PC-9 (cell line): Measurements from ENCODE around the gene TEAD3. TPM values are rescaled to one million over a fixed set of nuclear protein-coding genes. Genes with fewer than 3 reads are reported as not detected.
A peak's percentile ranks its signal among the peaks of the same experiment; 100 is the strongest.
"Not testable (repeated sequence)": the region's sequence is repeated elsewhere in the genome, so short reads cannot be mapped to it uniquely, and the experiment has no call there.

Source experiments
- BruUV-seq: library from RNA; stranded (reverse); fragments of 400-500 nt; replicated peaks from 2 replicates; lab custom pipeline; 2021; lab: Mats Ljungman, UMichigan
- CTCF ChIA-PET: fragments of 300-600 bp; sonication (Branson Sonifier 250); formaldehyde crosslinking; loops from one replicate; lab custom pipeline; 2022; ENCODE audit warnings: antibody characterized with exemption; lab: Charles Lee
- POLR2A ChIA-PET: fragments of 300-600 bp; sonication (Branson Sonifier 250); formaldehyde crosslinking; loops from one replicate; lab custom pipeline; 2022; ENCODE audit warnings: antibody characterized with exemption; ENCODE audit not compliant: unreplicated experiment; lab: Charles Lee
- DNase-seq, 2 experiments: peaks; one replicate each; pipeline versions ENCODE4 v3.0.0 to v3.0.0-alpha.2; 2015 to 2022; ENCODE audit warnings: mixed read lengths in 1 of 2
- H2AFZ ChIP-seq: fragments of 200-600 bp; sonication (generic); 2 replicates; pipeline ENCODE4 v1.8.1; 2017; ENCODE audit warnings: antibody characterized with exemption
- H3F3A ChIP-seq: fragments of 200-600 bp; sonication (generic); 2 replicates; pipeline ENCODE4 v1.8.1; 2017; ENCODE audit warnings: antibody characterized with exemption, mild to moderate bottlenecking, low read depth; ENCODE audit not compliant: insufficient read depth
- H3K27ac ChIP-seq: fragments of 200-600 bp; sonication (generic); 2 replicates; pipeline ENCODE4 v1.6.1; 2016; ENCODE audit warnings: mixed run types
- H3K27me3 ChIP-seq: fragments of 200-600 bp; sonication (generic); 2 replicates; pipeline ENCODE4 v1.6.1; 2016; ENCODE audit warnings: low read depth, mixed run types; ENCODE audit not compliant: insufficient read depth
- H3K36me3 ChIP-seq: fragments of 200-600 bp; sonication (generic); 2 replicates; pipeline ENCODE4 v1.6.1; 2016; ENCODE audit warnings: low read depth, mixed run types
- H3K4me1 ChIP-seq: fragments of 200-600 bp; sonication (generic); replicated peaks from 2 replicates; pipeline ENCODE4 v1.6.1; 2016; ENCODE audit warnings: mixed run types; ENCODE audit not compliant: insufficient read depth
- H3K4me2 ChIP-seq: fragments of 200-600 bp; sonication (generic); 2 replicates; pipeline ENCODE4 v1.6.1; 2017; ENCODE audit warnings: mixed run types
- H3K4me3 ChIP-seq: fragments of 200-600 bp; sonication (generic); 2 replicates; pipeline ENCODE4 v1.6.1; 2016; ENCODE audit warnings: mixed run types
- H3K79me2 ChIP-seq: fragments of 200-600 bp; sonication (generic); 2 replicates; pipeline ENCODE4 v1.6.1; 2017; ENCODE audit warnings: low read depth, mixed run types
- H3K9me2 ChIP-seq: fragments of 200-600 bp; sonication (generic); 2 replicates; pipeline ENCODE4 v1.8.1; 2017; ENCODE audit warnings: mild to moderate bottlenecking; ENCODE audit not compliant: insufficient read depth
- H3K9me3 ChIP-seq: fragments of 200-600 bp; sonication (generic); 2 replicates; pipeline ENCODE4 v1.8.1; 2016; ENCODE audit warnings: low read depth; ENCODE audit not compliant: insufficient read depth
- H4K20me1 ChIP-seq: fragments of 200-600 bp; sonication (generic); 2 replicates; pipeline ENCODE4 v1.8.1; 2017; ENCODE audit not compliant: insufficient read depth
- EZH2 ChIP-seq: fragments of 200-600 bp; sonication (generic); IDR thresholded peaks from 2 replicates; pipeline ENCODE4 v1.8.0; 2017; ENCODE audit warnings: antibody characterized with exemption, low read depth
- intact Hi-C: fragments of 100-400 bp; cut with micrococcal nuclease; formaldehyde crosslinking; loops from one replicate; pipeline ENCODE4 v1.10.0; 2022; ENCODE audit not compliant: unreplicated experiment
- total RNA-seq: library from RNA; stranded (reverse); gene quantifications from 2 replicates; pipeline ENCODE4 v1.2.3, GENCODE V29; 2021
- TF ChIP-seq, protein P1 (sequence below): fragments of 200-600 bp; sonication (generic); conservative IDR thresholded peaks from 2 replicates; pipeline ENCODE4 v1.6.1; 2017; ENCODE audit warnings: mixed run types, antibody characterized with exemption, mild to moderate bottlenecking, moderate library complexity

Gene TEAD3
- total RNA-seq, 1 experiment from 2014 or later = 40.1 TPM

- TF ChIP-seq, protein P1, sequence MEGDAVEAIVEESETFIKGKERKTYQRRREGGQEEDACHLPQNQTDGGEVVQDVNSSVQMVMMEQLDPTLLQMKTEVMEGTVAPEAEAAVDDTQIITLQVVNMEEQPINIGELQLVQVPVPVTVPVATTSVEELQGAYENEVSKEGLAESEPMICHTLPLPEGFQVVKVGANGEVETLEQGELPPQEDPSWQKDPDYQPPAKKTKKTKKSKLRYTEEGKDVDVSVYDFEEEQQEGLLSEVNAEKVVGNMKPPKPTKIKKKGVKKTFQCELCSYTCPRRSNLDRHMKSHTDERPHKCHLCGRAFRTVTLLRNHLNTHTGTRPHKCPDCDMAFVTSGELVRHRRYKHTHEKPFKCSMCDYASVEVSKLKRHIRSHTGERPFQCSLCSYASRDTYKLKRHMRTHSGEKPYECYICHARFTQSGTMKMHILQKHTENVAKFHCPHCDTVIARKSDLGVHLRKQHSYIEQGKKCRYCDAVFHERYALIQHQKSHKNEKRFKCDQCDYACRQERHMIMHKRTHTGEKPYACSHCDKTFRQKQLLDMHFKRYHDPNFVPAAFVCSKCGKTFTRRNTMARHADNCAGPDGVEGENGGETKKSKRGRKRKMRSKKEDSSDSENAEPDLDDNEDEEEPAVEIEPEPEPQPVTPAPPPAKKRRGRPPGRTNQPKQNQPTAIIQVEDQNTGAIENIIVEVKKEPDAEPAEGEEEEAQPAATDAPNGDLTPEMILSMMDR = no peak
- TF ChIP-seq EZH2 = no peak
- H3K27ac ChIP-seq = no peak overlapping the region
- CTCF ChIA-PET = interaction anchor here (0.6 kb wide), 2 partner anchors 28 to 400 kb away, joined by 3 to 5 read pairs; partner anchors contain the start of gene SRPK1
- 0 out of 2 replicates have a peak, but pooled peaks cover 12% of the 10 kb centered on the region for H3K4me1 ChIP-seq
- H3K79me2 ChIP-seq = no peaks in the 10 kb centered on the region
- H4K20me1 ChIP-seq = no peaks in the 10 kb centered on the region
- POLR2A ChIA-PET = no interaction called here
- no peak for DNase-seq
- intact Hi-C loops = loop anchor here (5.0 to 10.0 kb wide), 2 partner anchors 61 to 574 kb away; no protein-coding TSS in a partner anchor
- peaks cover 4% of the 10 kb centered on the region; the same call in 1 of the 2 replicates for H3F3A ChIP-seq
- no peak overlapping the region for H3K4me2 ChIP-seq
- H3K9me2 ChIP-seq = no peaks in the 10 kb centered on the region
- no peaks in the 10 kb centered on the region for H3K36me3 ChIP-seq
- H3K27me3 ChIP-seq = no peaks in the 10 kb centered on the region
- H2AFZ ChIP-seq = no peak overlapping the region
- no peak overlapping the region for H3K4me3 ChIP-seq
- no TSS peak for BruUV-seq
- no peaks in the 10 kb centered on the region for H3K9me3 ChIP-seq
Observed at GRCh38 chr6:35521235-35521634, 24.4 kb upstream of the TEAD3 start.

- POLR2A ChIA-PET = no interaction called here
- CTCF ChIA-PET = interaction anchor here (0.6 kb wide), 1 partner anchor 99 kb away, joined by 5 read pairs; no protein-coding TSS in a partner anchor
- intact Hi-C loops = loop anchor here (5.0 to 10.0 kb wide), 2 partner anchors 63 to 575 kb away; no protein-coding TSS in a partner anchor
Observed at GRCh38 chr6:35519313-35520015, 22.6 kb upstream of the TEAD3 start.

DNA sequence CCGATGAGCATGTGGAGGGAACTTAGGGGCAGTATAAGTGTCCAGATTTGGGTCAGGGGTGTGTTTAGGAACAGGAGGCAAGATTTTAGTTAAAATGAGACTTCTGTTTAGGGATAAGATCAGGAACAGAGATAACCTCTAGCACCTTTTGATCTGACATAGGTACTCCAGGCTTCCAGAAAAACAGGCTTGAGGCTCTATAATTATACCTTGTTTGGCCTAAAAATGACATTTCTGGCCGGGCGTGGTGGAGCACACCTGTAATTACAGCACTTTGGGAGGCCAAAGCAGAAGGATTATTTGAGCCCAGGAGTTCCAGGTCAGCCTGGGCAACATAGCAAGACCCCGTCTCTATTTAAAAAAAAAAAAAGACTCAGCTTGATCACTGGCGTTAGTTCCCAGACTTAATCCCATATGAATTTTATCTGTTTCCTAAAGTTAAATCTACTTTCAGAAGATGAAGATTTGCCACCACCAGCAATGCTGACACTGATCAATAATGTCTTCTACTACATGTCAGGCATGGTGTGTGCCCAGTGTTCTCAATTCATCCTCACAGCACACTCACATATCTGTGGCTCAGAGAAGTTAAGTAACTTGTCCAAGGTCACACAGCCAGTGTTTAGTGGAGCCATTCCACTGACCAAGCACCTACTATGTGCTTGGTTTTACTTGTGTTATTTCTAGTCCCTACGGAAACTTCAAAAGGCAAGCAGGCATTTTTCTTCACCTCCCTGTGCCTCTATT, 21.9 kb upstream of the TEAD3 start:
- peaks cover 4% of the 10 kb centered on the region; the same call in 1 of the 2 replicates for H3F3A ChIP-seq
- ChIA-PET CTCF (interaction anchor here (0.5 to 0.6 kb wide), 2 partner anchors 23 to 99 kb away, joined by 3 to 5 read pairs; no protein-coding TSS in a partner anchor), POLR2A (no interaction called here)
- H2AFZ ChIP-seq = no peak overlapping the region
- no peaks in the 10 kb centered on the region for H3K79me2 ChIP-seq
- H3K4me2 ChIP-seq = no peak overlapping the region
- no peak overlapping the region for H3K4me3 ChIP-seq
- H4K20me1 ChIP-seq = no peaks in the 10 kb centered on the region
- H3K27ac ChIP-seq = no peak overlapping the region
- no peaks in the 10 kb centered on the region for H3K27me3 ChIP-seq
- no peaks in the 10 kb centered on the region for H3K9me2 ChIP-seq
- intact Hi-C loops = no loop called here
- TF ChIP-seq, protein P1 = no peak
- no peak for TF ChIP-seq EZH2
- DNase-seq = no peak
- no TSS peak for BruUV-seq
- no peaks in the 10 kb centered on the region for H3K9me3 ChIP-seq
- no peaks in the 10 kb centered on the region for H3K36me3 ChIP-seq
- 0 out of 2 replicates have a peak, but pooled peaks cover 12% of the 10 kb centered on the region for H3K4me1 ChIP-seq

More at GRCh38 chr6:35519313-35520015, 22.6 kb upstream of the TEAD3 start:
- BruUV-seq = no TSS peak
- 0 out of 2 replicates have a peak, but pooled peaks cover 12% of the 10 kb centered on the region for H3K4me1 ChIP-seq
- peak overlapping the region; percentile 19; the same call in 1 of the 2 replicates for H3K4me2 ChIP-seq
- H3K9me3 ChIP-seq = no peaks in the 10 kb centered on the region
- no peak overlapping the region for H2AFZ ChIP-seq
- H3K27ac ChIP-seq = no peak overlapping the region
- peak in 1 of 2 experiments; percentile 66 for DNase-seq
- no peaks in the 10 kb centered on the region for H3K36me3 ChIP-seq
- H3K27me3 ChIP-seq = no peaks in the 10 kb centered on the region
- H3F3A ChIP-seq = peaks cover 4% of the 10 kb centered on the region; the same call in 1 of the 2 replicates
- no peaks in the 10 kb centered on the region for H4K20me1 ChIP-seq
- H3K79me2 ChIP-seq = no peaks in the 10 kb centered on the region
- no peak overlapping the region for H3K4me3 ChIP-seq
- no peaks in the 10 kb centered on the region for H3K9me2 ChIP-seq
- TF ChIP-seq EZH2 = no peak
- TF ChIP-seq, protein P1 = no peak

DNA sequence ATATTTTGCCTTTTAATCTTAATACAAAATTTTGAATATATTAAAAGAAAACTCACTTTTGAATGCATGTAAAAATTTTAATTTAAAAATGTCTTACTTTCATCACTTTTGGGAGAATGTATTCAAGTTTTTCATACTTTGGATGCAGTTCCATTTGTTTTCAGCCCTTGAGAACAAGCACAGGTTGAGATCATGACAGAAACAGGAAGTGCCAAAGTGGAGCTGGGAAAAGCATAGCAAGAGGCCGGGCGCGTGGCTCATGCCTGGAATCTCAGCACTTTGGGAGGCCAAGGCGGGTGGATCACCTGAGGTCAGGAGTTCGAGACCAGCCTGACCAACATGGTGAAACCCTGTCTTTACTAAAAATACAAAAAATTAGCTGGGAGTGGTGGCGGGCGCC, 21.1 kb upstream of the TEAD3 start:
- BruUV-seq, POLR2A ChIA-PET, H3K27me3 ChIP-seq, H3K4me3 ChIP-seq, H3K27ac ChIP-seq, H3K79me2 ChIP-seq, intact Hi-C loops, H3K9me2 ChIP-seq, H2AFZ ChIP-seq, H3K9me3 ChIP-seq, H4K20me1 ChIP-seq, DNase-seq, H3K4me2 ChIP-seq, H3K4me1 ChIP-seq, H3K36me3 ChIP-seq, H3F3A ChIP-seq: not testable (repeated sequence)
- CTCF ChIA-PET = interaction anchor here (0.5 kb wide), 1 partner anchor 22 kb away, joined by 3 read pairs; no protein-coding TSS in a partner anchor
